HG02623 (cell line): ENCODE data around the gene SUSD4.
"Not testable (repeated sequence)": the region's sequence is repeated elsewhere in the genome, so short reads cannot be mapped to it uniquely, and the experiment has no call there.

Experiments used
- ATAC-seq: cut with Tn5 transposase; IDR thresholded peaks from one replicate; pipeline ENCODE4 v1.9.1; 2021; ENCODE audit warnings: moderate library complexity; ENCODE audit not compliant: unreplicated experiment

The SUSD4 gene

DNA sequence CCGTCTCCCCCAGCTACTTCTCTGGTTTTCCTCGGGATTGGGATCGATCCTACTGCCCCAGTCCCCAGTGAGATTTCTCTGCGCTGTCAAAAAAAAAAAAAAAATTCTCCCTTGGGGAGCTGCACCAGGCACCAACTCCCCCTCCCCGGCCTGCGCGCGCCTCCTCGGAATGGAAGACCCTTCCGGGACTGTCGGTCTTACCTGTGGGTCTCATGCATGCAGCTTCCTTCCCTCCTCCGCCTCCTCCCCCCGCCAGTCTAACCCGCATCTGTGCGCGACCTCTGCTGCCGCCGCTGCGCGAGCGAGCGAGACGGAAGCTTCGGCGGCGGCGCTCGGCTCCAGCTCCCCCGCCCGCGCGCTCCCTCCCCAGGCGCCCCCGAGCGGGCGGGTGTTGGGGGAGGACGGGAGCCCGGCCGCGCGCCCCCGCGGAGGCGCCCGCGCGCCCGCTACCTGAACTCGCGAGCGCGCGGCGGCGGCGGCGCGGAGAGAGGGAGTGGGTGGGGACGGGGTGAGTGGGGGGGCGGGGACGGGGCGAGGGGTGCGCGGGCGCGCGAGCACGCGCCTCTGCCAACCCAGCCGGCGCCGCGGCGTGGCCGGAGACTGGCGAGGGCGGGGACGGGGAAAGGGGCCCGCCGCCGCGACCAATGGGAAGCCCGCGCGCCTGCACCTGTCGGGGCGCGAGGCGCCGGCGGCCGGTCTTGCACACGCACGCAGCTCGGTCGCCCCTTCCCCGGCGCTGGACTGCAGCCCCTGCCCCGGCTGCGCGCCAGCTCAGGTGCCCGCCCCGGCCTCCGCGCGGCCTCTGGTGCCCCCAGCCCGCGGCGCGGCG is at the start of gene SUSD4:
Gene SUSD4, minus strand, starts transcription at position 321 of the 829 bp plus-strand sequence. CDS start 751 bp downstream, outside the sequence.
- ATAC-seq: no peak

GRCh38 chr1:223413216-223413615 is 49.2 kb upstream of the SUSD4 start:
- no peak for ATAC-seq

DNA sequence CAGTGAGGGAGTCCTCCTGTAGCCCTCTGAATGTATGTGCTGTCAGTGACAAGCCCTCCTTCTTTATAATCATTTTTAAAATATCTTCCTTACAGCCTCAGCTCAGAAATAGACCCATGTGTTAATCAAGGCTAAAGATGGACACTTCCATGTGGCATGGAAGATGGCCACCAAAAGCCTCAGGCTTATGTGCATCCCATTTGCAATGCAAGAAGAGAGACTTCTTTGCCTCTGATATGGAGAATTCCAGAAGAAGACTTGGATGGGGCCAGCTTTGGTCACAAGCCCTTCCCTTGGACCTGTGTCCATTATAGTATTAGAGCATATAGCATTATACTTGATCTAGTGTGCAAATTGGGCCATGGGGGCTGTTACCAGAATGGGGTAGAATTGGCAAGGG is 47.7 kb upstream of the SUSD4 start:
- no peak for ATAC-seq

DNA sequence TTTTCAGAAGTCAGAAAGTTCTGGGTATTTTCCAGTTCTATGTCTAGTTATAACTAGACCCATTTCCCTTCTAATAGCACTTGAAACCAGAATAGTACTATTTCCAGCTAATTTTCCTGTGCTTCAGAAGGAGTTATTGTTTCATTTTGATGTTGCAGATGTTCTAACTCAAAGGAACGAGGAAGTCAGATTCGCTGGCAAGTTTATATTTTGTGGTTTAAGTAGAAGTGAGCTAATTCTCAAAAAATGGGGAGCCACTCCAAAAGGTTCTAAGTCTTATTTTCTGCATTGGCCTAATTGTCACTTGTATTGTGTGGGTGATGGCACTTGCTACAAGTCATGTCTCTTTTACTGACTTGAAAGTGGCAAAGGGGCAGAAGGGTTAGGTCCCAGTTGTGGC is 47.3 kb upstream of the SUSD4 start:
- ATAC-seq: no peak

DNA sequence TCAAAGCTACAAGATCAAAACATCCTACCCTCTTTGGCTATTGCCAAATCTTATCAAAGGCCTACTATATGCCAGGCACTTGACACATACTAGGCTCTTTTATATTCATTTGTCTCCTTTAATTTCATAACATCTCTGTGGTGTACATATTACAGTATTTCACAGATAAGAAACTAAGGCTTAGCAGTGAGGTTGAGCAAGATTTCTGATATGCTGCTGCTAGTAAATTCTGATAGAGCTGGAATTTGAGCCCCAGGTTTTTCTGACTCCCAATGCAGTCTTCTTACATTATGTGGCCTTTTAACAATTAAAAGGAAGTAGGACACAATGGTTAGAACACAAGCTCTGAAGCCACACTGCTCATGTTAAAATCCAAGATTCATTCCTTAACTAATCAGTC is 46.1 kb upstream of the SUSD4 start:
- ATAC-seq: no peak

- no peak for ATAC-seq
Measured at GRCh38 chr1:223405507-223405906, 41.5 kb upstream of the SUSD4 start.

GRCh38 chr1:223403184-223403815 is 39.3 kb upstream of the SUSD4 start:
- no peak for ATAC-seq

GRCh38 chr1:223402790-223403142 is 38.8 kb upstream of the SUSD4 start:
- ATAC-seq: no peak

- no peak for ATAC-seq
Measured at GRCh38 chr1:223401873-223402789, 38.2 kb upstream of the SUSD4 start.

GRCh38 chr1:223399393-223399792 is 35.4 kb upstream of the SUSD4 start:
- ATAC-seq: not testable (repeated sequence)

GRCh38 chr1:223394706-223395105 is 30.7 kb upstream of the SUSD4 start:
- no peak for ATAC-seq

- no peak for ATAC-seq
Measured at GRCh38 chr1:223394242-223394641, 30.3 kb upstream of the SUSD4 start.

GRCh38 chr1:223393275-223394214 is 29.6 kb upstream of the SUSD4 start, which contains the start of gene CCDC185:
CCDC185 (plus strand) TSS chr1:223393415; CDS start chr1:223393476, 61 bp downstream.
- ATAC-seq: no peak

DNA sequence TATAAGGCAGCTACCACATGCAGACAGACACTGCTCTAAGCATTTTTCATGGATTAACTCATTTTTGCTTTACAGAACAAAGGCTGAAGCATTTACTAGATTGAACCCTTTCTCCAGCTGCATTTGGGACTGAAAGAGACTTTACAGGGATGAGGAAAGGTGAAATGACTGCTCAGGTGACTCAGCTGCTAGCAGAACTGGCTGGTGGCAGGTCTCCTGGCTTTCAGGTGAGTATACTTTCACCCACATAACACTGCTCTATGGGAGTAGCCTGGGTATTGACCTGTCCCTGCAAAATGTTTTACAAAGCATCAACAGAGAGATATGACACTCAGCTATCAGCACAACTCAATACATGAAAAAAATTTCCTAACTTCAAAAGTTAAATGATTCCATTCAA is 26.6 kb upstream of the SUSD4 start:
- ATAC-seq: no peak

DNA sequence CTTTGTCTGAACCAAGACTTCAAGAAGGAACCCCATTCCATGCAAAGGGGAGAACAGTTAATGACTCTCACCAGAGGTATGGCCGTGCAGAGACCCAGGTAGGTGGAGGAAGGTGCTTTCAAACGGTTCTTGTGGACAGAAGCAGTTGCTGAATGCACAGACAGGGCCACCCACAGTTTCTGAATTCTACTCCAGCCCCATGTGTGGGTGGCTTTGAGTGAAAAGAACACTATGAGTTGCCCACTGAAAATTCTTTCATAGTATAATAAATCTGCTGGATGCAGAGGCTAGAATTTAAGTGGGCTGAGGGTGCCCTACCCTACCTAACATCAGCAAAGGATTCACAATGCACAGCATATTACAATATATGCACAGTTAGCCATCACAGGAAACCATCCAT is 22.0 kb upstream of the SUSD4 start:
- ATAC-seq: no peak

- ATAC-seq: no peak
Measured at GRCh38 chr1:223378754-223379153, 14.8 kb upstream of the SUSD4 start.

DNA sequence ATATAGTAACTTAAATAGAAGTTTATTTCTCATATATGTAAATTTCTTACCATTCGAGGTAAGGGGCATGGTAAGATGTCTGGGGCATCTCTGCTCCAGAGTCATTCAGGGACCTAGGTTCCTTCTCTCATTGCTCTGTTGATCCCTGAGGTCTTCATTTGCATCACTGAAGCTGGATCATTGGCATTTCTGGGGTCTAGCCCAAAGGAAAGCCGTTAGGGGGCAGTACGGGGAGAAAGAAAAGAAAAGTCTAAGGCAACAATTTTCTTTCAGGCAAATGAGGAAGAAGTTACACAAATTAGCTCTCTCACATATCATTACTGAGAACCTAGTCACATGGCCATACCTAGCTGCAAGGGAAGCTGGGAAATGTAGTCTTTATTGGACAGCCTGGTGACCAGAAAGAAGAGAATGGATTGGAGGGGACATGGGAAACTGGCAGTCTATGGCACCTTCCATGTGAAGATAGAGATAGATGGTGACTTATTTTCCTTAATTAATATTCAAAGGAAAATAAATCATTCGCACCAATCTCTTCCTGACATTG is 10.2 kb upstream of the SUSD4 start:
- no peak for ATAC-seq

- no peak for ATAC-seq
Measured at GRCh38 chr1:223364685-223365382, 858 bp upstream of the SUSD4 start.
